Stimulated activated memory B cell treated with anti-CD40 and anti-IgM and Interleukin-4, amounts not matched to agents 10 μg/mL and 1 μg/mL and 100 μg/mL, for 72 hours (primary cell): ENCODE data around the gene COPE.
A peak's percentile ranks its signal among the peaks of the same experiment; 100 is the strongest.
"Not testable (repeated sequence)": the region's sequence is repeated elsewhere in the genome, so short reads cannot be mapped to it uniquely, and the experiment has no call there.

ENCODE experiments used
- ATAC-seq: fragments of 150-1000 bp; cut with Tn5 transposase; 2 replicates; pipeline ENCODE4 v1.10.0; 2021
- H3K27ac Mint-ChIP-seq: one replicate; pipeline ENCODE4 v1.8.0; 2022; ENCODE audit warnings: mild to moderate bottlenecking, mixed read lengths
- H3K27me3 Mint-ChIP-seq: one replicate; pipeline ENCODE4 v1.8.0; 2022; ENCODE audit warnings: mixed read lengths
- H3K36me3 Mint-ChIP-seq: one replicate; pipeline ENCODE4 v1.8.0; 2022; ENCODE audit warnings: mixed read lengths
- H3K4me1 Mint-ChIP-seq: one replicate; pipeline ENCODE4 v1.8.0; 2022; ENCODE audit warnings: mixed read lengths
- H3K4me3 Mint-ChIP-seq: one replicate; pipeline ENCODE4 v1.8.0; 2022; ENCODE audit warnings: mild to moderate bottlenecking, moderate library complexity, mixed read lengths
- H3K9me3 Mint-ChIP-seq: one replicate; pipeline ENCODE4 v1.8.0; 2022; ENCODE audit warnings: mixed read lengths

Gene COPE

DNA sequence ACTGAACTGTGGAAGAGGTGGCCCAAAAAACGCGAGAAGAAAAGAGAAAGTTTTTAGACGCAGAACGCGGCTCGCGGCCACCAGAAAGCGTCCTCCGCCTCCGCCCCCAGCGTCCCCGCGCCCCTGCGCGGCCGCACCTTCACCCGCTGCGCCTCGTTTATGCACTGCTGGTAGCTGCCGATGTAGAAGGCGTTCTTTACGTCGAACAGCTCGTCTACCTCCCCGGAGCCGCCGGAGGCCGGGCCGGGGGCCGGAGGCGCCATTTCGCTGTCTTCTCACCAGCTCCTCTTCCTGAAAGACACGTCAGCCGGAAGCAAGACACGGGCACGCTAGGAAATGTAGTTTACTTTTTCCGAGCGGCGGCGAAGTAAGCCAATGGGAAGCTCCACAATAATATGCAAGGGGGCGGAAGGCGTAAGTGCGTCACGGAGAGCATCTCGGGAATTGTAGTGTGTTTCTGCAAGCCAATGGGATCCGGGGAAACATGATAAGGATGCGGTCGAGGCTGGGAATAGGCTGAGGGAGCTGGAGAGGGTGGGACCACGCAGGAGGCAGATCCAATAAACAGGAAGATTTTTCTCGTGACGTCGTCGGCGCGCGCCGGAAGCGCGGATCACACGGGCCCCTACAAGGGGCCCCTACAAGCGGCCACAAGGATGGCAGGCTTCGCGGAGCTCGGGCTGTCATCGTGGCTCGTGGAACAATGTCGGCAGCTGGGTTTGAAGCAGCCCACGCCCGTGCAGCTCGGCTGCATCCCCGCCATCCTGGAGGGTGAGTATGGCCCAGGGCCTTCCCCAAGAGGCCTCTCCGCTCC lies at the start of gene COPE, which contains the start of gene DDX49:
TSS of gene COPE (minus strand) at position 302 of the 814 bp plus-strand sequence. CDS start at position 263, 39 bp downstream.
TSS of gene DDX49 (plus strand) at position 630 of the 814 bp plus-strand sequence. CDS start at position 657, 27 bp downstream.
- Mint-ChIP-seq H3K27ac (peak within 1 kb of the TSS; percentile 75), H3K4me3 (peak within 1 kb of the TSS; percentile 65), H3K27me3 (no peaks in the 10 kb centered on the region), H3K4me1 (peaks cover 49% of the 10 kb centered on the region), H3K36me3 (peaks cover 45% of the 10 kb centered on the region), H3K9me3 (no peaks in the 10 kb centered on the region)
- ATAC-seq = peak; percentile 98

DNA sequence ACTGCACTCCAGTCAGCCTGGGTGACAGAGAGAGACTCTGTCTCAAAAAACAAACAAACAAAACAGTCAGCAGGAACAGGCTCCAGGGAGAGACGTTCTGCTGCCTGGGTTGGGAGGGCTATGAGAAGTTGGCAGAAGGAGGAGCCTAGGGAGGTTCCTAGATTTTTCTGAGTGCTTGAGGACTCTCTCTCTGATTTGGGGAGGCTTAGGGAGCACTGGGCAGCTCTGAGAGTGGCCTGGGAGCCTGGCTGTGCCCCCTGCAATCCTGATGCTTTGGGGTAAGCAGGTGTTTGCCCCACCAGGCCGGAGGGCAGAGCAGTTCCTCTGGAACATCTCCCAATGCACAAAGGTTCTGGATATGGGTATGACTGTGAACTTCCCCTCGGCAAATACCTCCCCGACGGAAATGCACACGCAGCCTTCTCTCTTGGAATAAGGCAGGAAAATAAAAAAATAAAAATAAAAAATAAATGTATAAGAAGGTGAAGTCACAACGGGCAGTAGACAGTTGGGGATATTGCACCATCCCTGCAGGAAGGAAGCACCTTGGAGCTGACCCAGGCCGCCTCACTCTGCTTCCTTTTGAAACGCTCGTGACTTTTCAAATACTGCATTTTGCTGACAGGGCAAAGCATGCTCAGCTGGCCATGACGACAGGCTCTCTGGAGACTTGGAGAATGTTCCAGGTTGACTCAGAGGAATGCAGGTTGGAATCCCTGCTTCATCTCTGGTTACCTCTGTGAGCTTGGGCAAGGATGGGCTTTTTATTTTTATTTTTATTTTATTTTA lies 48.4 kb upstream of the COPE start:
- Mint-ChIP-seq H3K36me3 (no peaks in the 10 kb centered on the region), H3K4me1 (no peaks in the 10 kb centered on the region), H3K27ac (no peak overlapping the region), H3K4me3 (no peak overlapping the region), H3K27me3 (peaks cover 33% of the 10 kb centered on the region), H3K9me3 (no peaks in the 10 kb centered on the region)
- no peak for ATAC-seq

DNA sequence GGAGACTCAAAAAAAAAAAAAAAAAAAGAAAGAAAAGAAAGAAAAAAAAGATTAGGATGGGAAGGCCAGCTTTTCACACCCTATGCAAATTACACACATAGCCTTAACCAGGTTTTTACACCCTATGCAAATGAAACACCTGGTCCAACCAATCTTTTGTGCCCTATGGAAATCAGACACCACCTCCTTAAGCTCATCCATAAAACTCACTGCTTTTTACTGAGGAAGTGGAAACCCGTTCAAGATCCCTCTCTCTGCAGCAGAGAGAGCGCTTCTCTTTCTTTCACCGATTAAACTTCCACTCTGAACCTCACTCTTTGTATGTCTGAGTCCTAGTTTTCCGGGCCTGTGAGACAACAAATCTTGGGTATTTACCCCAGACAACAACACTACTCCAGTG lies 47.1 kb upstream of the COPE start:
- Mint-ChIP-seq H3K27me3 (peaks cover 45% of the 10 kb centered on the region), H3K4me1 (peaks cover 12% of the 10 kb centered on the region), H3K36me3 (no peaks in the 10 kb centered on the region), H3K4me3 (no peak overlapping the region), H3K27ac (no peak overlapping the region), H3K9me3 (no peaks in the 10 kb centered on the region)
- ATAC-seq = no peak

DNA sequence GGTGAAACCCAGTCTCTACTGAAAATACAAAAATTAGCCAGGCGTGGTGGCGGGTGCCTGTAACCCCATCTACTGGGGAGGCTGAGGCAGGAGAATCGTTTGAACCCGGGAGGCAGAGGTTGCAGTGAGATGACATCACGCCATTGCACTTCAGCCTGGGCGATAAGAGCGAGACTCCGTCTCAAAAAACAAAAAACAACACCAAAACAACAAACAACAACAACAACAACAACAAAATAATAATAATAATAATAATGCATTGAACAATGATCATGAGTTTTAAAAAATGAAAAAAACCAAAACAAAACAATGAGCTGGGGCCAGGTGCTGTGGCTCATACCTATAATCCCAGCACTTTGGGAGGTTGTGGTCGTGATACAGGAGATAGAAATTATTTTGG lies 44.9 kb upstream of the COPE start:
- Mint-ChIP-seq H3K27me3 (peaks cover 36% of the 10 kb centered on the region), H3K27ac (no peak overlapping the region), H3K4me3 (no peak overlapping the region), H3K4me1 (peaks cover 14% of the 10 kb centered on the region), H3K9me3 (no peaks in the 10 kb centered on the region), H3K36me3 (no peaks in the 10 kb centered on the region)
- ATAC-seq = no peak

DNA sequence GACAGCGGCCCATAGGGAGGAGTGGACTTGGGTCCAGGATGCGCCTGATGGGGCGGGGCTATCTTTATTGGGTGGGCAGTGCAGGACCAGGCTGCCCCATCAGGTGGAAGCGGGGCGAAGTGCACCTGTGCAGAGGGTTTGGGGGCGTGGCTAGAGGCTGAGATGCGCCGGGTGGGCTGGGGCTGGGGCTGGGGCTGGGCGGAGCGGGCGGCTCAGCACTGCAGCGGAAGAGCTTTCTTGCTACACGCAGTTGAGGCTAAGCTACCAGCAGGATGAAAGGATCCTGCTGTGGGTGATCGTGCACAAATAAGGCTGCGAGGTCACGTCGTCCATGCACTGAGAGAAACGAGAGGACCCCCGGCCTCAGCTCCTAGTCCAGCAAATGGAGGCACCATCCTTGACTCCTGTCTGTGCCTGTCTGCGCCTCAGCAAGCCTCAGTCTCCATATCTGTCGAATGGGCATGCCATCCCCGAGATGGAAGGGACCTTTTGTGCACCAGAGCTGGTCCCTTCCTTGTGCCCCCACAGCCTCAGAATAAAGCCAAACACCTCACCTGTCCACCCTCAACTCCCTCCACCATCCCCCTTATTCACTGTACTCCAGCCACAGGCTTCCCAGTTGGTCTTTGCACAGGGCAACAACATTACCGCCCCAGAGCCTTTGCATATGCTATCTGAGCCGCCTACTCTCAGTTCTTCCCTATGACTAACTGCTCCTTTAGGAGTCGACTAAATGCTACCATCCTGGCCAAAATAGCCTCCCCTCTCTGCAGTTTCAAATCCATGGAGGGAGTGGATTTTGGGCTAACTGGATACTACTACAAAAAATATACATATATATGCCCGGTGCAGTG lies 42.8 kb upstream of the COPE start:
- H3K27ac Mint-ChIP-seq = no peak overlapping the region
- no peaks in the 10 kb centered on the region for H3K36me3 Mint-ChIP-seq
- no peak for ATAC-seq
- H3K27me3 Mint-ChIP-seq = peaks cover 26% of the 10 kb centered on the region
- H3K4me1 Mint-ChIP-seq = peaks cover 14% of the 10 kb centered on the region
- H3K4me3 Mint-ChIP-seq = no peak overlapping the region
- H3K9me3 Mint-ChIP-seq = no peaks in the 10 kb centered on the region

DNA sequence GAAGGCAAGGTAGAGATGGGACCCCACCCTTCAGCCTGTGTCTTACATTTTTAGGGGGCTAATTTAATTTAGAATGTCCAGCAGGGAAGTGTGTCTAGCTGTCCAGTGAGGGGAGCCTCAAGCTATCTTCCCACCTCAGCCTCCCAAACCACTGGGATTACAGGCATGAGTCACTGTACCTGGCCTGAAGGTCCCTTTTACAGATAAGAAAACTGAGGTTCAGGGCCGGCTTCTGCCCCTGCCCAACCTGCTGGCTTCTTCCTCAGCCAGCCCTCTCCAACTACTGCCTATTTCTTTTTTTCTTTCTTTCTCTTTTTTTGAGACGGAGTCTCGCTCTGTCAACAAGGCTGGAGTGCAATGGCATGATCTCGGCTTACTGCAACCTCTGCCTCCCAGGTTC lies 41.2 kb upstream of the COPE start:
- no peak overlapping the region for H3K4me3 Mint-ChIP-seq
- H3K27ac Mint-ChIP-seq = no peak overlapping the region
- no peak for ATAC-seq
- H3K27me3 Mint-ChIP-seq = peaks cover 26% of the 10 kb centered on the region
- H3K9me3 Mint-ChIP-seq = no peaks in the 10 kb centered on the region
- H3K36me3 Mint-ChIP-seq = no peaks in the 10 kb centered on the region
- peaks cover 14% of the 10 kb centered on the region for H3K4me1 Mint-ChIP-seq

DNA sequence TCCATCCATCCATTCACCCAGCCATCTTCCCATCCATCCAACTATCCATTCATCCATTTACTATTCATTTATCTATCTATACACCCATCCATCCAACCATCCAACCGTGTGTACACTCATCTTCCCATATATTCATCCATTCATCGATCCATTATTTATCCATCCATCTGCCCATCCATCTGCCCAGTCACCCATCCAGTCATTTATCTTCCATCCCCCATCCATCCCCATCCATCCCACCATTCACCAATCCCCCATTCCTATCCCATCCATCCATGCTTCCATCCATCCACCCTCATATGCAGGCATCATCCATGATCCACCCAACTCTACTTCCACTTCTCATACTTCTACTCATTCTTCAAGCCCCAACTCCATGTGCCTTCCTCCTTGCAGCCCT lies 35.9 kb upstream of the COPE start:
- Mint-ChIP-seq H3K9me3 (peaks cover 14% of the 10 kb centered on the region), H3K27me3 (no peaks in the 10 kb centered on the region), H3K27ac (no peak overlapping the region), H3K4me3 (no peak overlapping the region), H3K36me3 (no peaks in the 10 kb centered on the region), H3K4me1 (no peaks in the 10 kb centered on the region)
- ATAC-seq = no peak

DNA sequence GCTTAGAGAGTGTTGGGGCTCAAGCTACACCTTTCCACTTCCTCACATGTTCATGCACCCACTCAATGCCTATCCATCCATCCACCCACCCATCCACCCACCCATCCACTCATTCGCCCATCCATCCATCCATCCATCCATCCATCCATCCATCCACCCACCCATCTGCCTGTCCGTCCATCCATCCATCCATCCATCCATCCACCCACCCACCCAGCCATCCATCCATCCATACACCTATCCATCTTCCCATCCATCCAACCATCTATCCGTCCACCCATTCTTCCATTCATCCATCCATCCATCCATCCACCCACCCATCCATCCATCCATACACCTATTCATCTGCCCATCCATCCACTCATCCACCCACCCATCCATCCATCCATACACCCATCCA lies 34.9 kb upstream of the COPE start:
- no peak overlapping the region for H3K27ac Mint-ChIP-seq
- peaks cover 1% of the 10 kb centered on the region for H3K4me1 Mint-ChIP-seq

DNA sequence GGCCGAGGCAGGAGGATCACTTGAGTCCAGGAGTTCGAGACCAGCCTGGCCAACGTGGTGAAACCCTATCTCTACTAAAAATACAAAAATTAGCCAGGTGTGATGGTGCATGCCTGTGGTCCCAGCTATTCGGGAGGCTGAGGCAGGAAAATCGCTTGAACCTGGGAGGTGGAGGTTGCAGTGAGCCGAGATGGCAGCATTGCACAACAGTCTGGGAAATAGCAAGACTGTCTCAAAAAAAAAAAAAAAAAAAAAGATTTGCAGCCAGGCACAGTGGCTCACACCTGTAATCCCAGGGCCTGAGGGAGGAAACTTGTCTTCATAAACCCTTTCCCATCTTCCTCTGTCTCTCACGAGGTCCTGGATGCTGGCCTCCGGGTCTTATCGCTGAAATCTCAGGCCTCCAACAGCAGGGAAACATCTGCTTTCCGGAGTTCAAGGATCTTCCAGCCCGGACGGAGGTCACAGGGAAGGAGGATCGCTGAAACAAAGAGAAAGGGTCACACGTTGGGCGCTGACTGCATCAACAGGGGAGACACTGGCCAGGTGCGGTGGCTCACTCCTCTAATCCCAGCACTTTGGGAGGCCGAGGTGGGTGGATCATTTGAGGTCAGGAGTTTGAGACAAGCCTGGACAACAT lies 33.3 kb upstream of the COPE start:
- not testable (repeated sequence) for H3K36me3 Mint-ChIP-seq, H3K27me3 Mint-ChIP-seq, ATAC-seq, H3K4me3 Mint-ChIP-seq, H3K27ac Mint-ChIP-seq
- Mint-ChIP-seq H3K9me3 (peaks cover 14% of the 10 kb centered on the region), H3K4me1 (peaks cover 15% of the 10 kb centered on the region)

More for the DNA sequence above, 34.9 kb upstream of the COPE start:
- Mint-ChIP-seq H3K4me3 (no peak overlapping the region), H3K36me3 (no peaks in the 10 kb centered on the region), H3K27me3 (no peaks in the 10 kb centered on the region), H3K9me3 (peaks cover 14% of the 10 kb centered on the region)
- no peak for ATAC-seq

DNA sequence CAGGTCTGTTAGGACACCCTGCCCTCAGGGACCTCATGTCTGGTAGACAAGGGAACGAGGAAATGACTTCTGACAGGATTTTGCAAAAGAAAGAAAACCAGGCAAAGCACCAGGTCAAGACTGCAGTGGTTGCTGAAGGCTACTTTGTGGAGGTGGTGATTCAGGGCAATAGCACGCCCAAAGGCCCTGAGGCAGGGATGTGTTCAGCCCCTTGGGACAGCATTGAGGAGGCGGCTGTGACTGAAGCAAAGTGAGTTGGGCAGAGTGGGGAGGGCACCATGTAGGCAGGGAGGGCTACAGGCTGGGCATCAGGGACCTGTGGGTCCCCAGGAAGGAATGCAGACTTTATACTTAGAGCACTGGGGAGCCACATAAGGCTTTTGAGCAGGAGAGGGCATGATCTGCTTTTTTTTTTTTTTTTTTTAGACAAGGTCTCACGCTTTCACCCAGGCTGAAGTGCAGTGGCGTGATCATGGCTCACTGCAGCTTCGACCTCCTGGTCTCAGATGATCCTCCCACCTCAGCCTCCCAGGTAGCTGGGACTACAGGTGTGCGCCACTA lies 32.6 kb upstream of the COPE start:
- peaks cover 14% of the 10 kb centered on the region for H3K9me3 Mint-ChIP-seq
- no peaks in the 10 kb centered on the region for H3K27me3 Mint-ChIP-seq
- no peak overlapping the region for H3K4me3 Mint-ChIP-seq
- peaks cover 20% of the 10 kb centered on the region for H3K4me1 Mint-ChIP-seq
- ATAC-seq = no peak
- H3K36me3 Mint-ChIP-seq = no peaks in the 10 kb centered on the region
- no peak overlapping the region for H3K27ac Mint-ChIP-seq

DNA sequence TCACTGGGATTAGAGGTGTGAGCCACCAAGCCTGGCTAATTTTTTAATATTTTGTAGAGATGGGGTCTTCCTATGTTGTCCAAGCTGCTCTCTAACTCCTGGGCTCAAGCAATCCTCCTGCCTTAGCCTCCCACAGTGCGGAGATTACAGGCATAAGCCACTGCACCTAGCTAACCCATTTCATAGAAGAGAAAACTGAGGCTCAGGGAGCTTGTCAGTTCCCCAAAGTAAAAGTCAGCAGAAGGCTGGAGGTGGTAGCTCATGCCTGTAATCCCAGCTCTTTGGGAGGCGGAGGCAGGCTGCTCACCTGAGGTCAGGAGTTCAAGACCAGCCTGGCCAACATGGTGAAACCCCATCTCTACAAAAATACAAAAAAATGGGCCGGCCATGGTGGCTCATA lies 30.7 kb upstream of the COPE start:
- Mint-ChIP-seq H3K36me3 (no peaks in the 10 kb centered on the region), H3K27me3 (no peaks in the 10 kb centered on the region), H3K4me3 (no peak overlapping the region), H3K27ac (no peak overlapping the region), H3K9me3 (peaks cover 9% of the 10 kb centered on the region), H3K4me1 (peaks cover 34% of the 10 kb centered on the region)
- ATAC-seq = no peak

DNA sequence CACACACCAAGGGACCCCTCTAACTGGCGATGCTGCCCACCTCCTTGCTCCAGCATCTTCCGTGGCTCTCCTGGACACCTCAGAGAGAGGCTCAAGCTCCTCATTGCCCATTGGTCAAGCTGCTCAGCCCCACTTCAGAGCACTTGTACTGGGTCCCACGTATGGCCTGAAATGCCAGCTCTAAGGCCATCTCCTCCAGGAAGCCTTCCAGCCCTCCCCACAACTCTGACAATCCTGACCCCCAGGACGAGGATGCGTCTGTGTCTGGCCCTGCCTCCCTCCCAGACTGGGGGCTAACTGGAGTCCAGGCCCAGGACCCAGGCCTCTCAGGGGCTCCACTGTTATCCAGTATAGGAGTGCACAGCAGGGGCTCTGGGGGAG lies 29.8 kb upstream of the COPE start:
- peaks cover 39% of the 10 kb centered on the region for H3K4me1 Mint-ChIP-seq
- H3K36me3 Mint-ChIP-seq = no peaks in the 10 kb centered on the region
- no peak overlapping the region for H3K4me3 Mint-ChIP-seq
- no peaks in the 10 kb centered on the region for H3K27me3 Mint-ChIP-seq
- no peak for ATAC-seq
- H3K27ac Mint-ChIP-seq = peak overlapping the region; percentile 60
- H3K9me3 Mint-ChIP-seq = peaks cover under 1% of the 10 kb centered on the region

DNA sequence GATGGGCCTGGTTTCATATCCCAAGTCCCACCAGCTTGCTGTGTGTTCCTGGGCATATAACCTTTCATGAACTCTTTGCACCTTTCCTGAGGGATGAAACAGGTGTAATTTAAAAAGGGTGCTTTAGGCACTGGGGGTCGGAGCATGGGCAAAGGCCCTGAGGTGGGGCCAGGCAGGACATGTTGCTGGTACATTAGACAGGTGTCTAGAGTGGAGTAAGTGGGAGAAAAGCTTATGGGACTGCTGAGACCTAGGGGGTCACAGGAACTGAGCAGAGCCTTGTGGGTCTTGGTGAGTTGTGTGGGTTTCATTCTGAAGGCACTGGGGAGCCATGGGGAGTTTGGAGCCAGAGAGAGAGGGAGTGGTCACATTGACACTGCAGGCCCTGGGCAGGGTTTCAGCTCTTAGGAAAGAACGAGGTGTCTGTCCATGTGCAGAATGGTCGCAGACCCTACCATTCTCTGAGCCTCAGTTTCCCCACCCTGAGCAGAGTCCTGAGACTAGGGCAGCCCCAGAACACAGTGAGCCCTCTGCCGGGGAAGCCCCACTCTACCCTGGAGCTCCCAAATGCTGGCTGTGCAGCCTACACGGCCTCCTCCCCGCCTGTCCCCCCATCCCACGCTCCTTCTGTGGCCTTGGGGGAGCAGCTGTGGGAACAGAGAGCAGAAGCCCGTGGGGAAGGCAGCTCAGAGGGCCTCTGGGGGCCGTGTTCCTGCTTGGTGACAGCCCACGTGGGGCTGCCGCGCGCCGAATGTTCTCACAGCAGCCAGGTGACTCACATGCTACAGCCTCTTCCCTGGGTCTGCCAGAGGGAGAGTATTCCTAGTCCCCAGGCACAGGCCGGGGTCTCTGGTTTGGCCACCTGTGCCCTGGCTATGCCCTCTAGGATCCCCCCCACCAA lies 29.1 kb upstream of the COPE start:
- H3K9me3 Mint-ChIP-seq = no peaks in the 10 kb centered on the region
- H3K36me3 Mint-ChIP-seq = no peaks in the 10 kb centered on the region
- no peak overlapping the region for H3K4me3 Mint-ChIP-seq
- H3K4me1 Mint-ChIP-seq = peaks cover 39% of the 10 kb centered on the region
- peak overlapping the region; percentile 60 for H3K27ac Mint-ChIP-seq
- no peak for ATAC-seq
- H3K27me3 Mint-ChIP-seq = no peaks in the 10 kb centered on the region

DNA sequence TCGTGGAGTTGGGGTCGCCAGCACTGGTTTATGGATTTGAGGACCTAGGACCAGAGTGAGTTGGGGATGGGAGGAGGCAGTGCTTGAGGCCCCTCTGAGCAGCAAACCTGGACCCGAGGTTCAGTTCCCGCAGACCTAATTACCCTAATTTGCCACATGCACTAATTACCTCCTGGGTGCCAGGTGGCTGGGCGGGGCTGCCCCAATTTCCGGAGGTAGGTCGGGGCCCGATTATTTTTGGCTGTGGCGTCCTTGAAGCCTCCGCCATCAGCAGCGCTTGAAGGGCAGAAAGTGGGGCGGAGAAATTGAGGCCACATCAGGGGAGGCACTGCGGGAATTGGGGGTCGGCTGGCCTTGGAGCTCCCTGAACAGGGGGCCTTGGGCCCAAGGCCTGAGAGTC lies 27.7 kb upstream of the COPE start:
- peaks cover 45% of the 10 kb centered on the region for H3K4me1 Mint-ChIP-seq
- H3K36me3 Mint-ChIP-seq = no peaks in the 10 kb centered on the region
- H3K27ac Mint-ChIP-seq = peak overlapping the region; percentile 61
- no peaks in the 10 kb centered on the region for H3K9me3 Mint-ChIP-seq
- peak; percentile 67 for ATAC-seq
- peak overlapping the region; percentile 20 for H3K4me3 Mint-ChIP-seq
- H3K27me3 Mint-ChIP-seq = peaks cover 7% of the 10 kb centered on the region
